ENCODE data around the gene SUSD4.

Gene SUSD4

GRCh38 chr1:223242382-223242955 lies 121.5 kb downstream of the SUSD4 start:
- Histone ChIP-seq H2BK5ac (ENCODE audit: low read length) (no peak overlapping the region), H3K18ac (ENCODE audit: low read length) (no peak overlapping the region), H3K4ac (ENCODE audit: low read length) (no peak overlapping the region), H2BK15ac (ENCODE audit: low read length) (no peak overlapping the region), H2AFZ (ENCODE audit: low read length) (no peak overlapping the region), H3K36me3 (replicated peaks in 1 of 2; ENCODE audit: control insufficient read depth in 2 of 2, insufficient read depth in 2 of 2, low read length in 2 of 2) (no peaks in the 10 kb centered on the region), H2BK120ac (ENCODE audit: low read depth, low read length) (no peak overlapping the region), H3K27me3 (ENCODE audit: control insufficient read depth in 3 of 3, insufficient read depth in 3 of 3, low read depth in 1 of 3, low read length in 3 of 3) (peaks cover 0 to 3% (median 0%) of the 10 kb centered on the region in 3 experiments), H3K9ac (ENCODE audit: low read depth, low read length, poor library complexity) (no peak overlapping the region), H3K79me1 (ENCODE audit: low read depth, low read length) (no peaks in the 10 kb centered on the region), H3K4me2 (ENCODE audit: insufficient read depth, low read length, poor library complexity, severe bottlenecking) (no peak overlapping the region), H4K91ac (ENCODE audit: low read depth, low read length, poor library complexity) (no peak overlapping the region), H2AK5ac (ENCODE audit: low read depth, low read length) (no peak overlapping the region), H3K4me3 (ENCODE audit: low read length in 2 of 2) (no peak overlapping the region), H3K4me1 (ENCODE audit: control insufficient read depth in 2 of 2, insufficient read depth in 1 of 2, low read depth in 1 of 2, low read length in 2 of 2) (peaks cover 0 to 2% of the 10 kb centered on the region in 2 donors), H3K14ac (ENCODE audit: low read length) (no peak overlapping the region), H3K23ac (ENCODE audit: low read depth, low read length, poor library complexity) (no peak overlapping the region), H2BK12ac (ENCODE audit: low read length) (no peak overlapping the region), H3K9me3 (replicated peaks in 1 of 2; ENCODE audit: control insufficient read depth in 2 of 2, insufficient read depth in 1 of 2, low read depth in 1 of 2, low read length in 2 of 2) (no peaks in the 10 kb centered on the region), H3K27ac (replicated peaks; ENCODE audit: low read length) (no peak overlapping the region), H4K8ac (ENCODE audit: low read depth, low read length) (no peak overlapping the region)
- WGBS, 2 donors (ENCODE audit: extremely low coverage in 2 of 2, insufficient read length in 2 of 2, insufficient replicate concordance in 1 of 2): no CpG with 5 or more reads among the region's 6 CpGs
- DNase-seq (ENCODE audit: low spot score): no peak

- no peak overlapping the region for H3K18ac ChIP-seq (ENCODE audit: low read length)
- no peak overlapping the region for H2AK5ac ChIP-seq (ENCODE audit: low read depth, low read length)
- H2BK5ac ChIP-seq (ENCODE audit: low read length): no peak overlapping the region
- no peak overlapping the region for H4K8ac ChIP-seq (ENCODE audit: low read depth, low read length)
- no CpG with 5 or more reads among the region's 2 CpGs for WGBS, 2 donors (ENCODE audit: extremely low coverage in 2 of 2, insufficient read length in 2 of 2, insufficient replicate concordance in 1 of 2)
- H3K36me3 ChIP-seq (replicated peaks in 1 of 2; ENCODE audit: control insufficient read depth in 2 of 2, insufficient read depth in 2 of 2, low read length in 2 of 2): no peaks in the 10 kb centered on the region
- no peak overlapping the region for H3K27ac ChIP-seq (replicated peaks; ENCODE audit: low read length)
- H3K4me3 ChIP-seq (ENCODE audit: low read length in 2 of 2): no peak overlapping the region
- H3K4me1 ChIP-seq (ENCODE audit: control insufficient read depth in 2 of 2, insufficient read depth in 1 of 2, low read depth in 1 of 2, low read length in 2 of 2): peaks cover 0 to 2% of the 10 kb centered on the region in 2 donors
- no peak overlapping the region for H3K4ac ChIP-seq (ENCODE audit: low read length)
- no peaks in the 10 kb centered on the region for H3K9me3 ChIP-seq (replicated peaks in 1 of 2; ENCODE audit: control insufficient read depth in 2 of 2, insufficient read depth in 1 of 2, low read depth in 1 of 2, low read length in 2 of 2)
- H3K9ac ChIP-seq (ENCODE audit: low read depth, low read length, poor library complexity): no peak overlapping the region
- no peak overlapping the region for H4K91ac ChIP-seq (ENCODE audit: low read depth, low read length, poor library complexity)
- no peak overlapping the region for H2BK15ac ChIP-seq (ENCODE audit: low read length)
- H2AFZ ChIP-seq (ENCODE audit: low read length): no peak overlapping the region
- no peak overlapping the region for H2BK12ac ChIP-seq (ENCODE audit: low read length)
- H3K14ac ChIP-seq (ENCODE audit: low read length): no peak overlapping the region
- no peaks in the 10 kb centered on the region for H3K27me3 ChIP-seq (ENCODE audit: control insufficient read depth in 3 of 3, insufficient read depth in 3 of 3, low read depth in 1 of 3, low read length in 3 of 3)
- H3K23ac ChIP-seq (ENCODE audit: low read depth, low read length, poor library complexity): no peak overlapping the region
- DNase-seq (ENCODE audit: low spot score): no peak
- H2BK120ac ChIP-seq (ENCODE audit: low read depth, low read length): no peak overlapping the region
- H3K79me1 ChIP-seq (ENCODE audit: low read depth, low read length): no peaks in the 10 kb centered on the region
- no peak overlapping the region for H3K4me2 ChIP-seq (ENCODE audit: insufficient read depth, low read length, poor library complexity, severe bottlenecking)
Observed at GRCh38 chr1:223240122-223240521, 123.9 kb downstream of the SUSD4 start.

- H4K8ac ChIP-seq (ENCODE audit: low read depth, low read length): no peak overlapping the region
- H3K36me3 ChIP-seq (replicated peaks in 1 of 2; ENCODE audit: control insufficient read depth in 2 of 2, insufficient read depth in 2 of 2, low read length in 2 of 2): no peaks in the 10 kb centered on the region
- H2AFZ ChIP-seq (ENCODE audit: low read length): no peak overlapping the region
- peaks cover 0 to 1% (median 0%) of the 10 kb centered on the region in 3 experiments for H3K27me3 ChIP-seq (ENCODE audit: control insufficient read depth in 3 of 3, insufficient read depth in 3 of 3, low read depth in 1 of 3, low read length in 3 of 3)
- WGBS, 2 donors (ENCODE audit: extremely low coverage in 2 of 2, insufficient read length in 2 of 2, insufficient replicate concordance in 1 of 2): no CpG with 5 or more reads among the region's 3 CpGs
- no peaks in the 10 kb centered on the region for H3K79me1 ChIP-seq (ENCODE audit: low read depth, low read length)
- H3K4ac ChIP-seq (ENCODE audit: low read length): no peak overlapping the region
- no peak overlapping the region for H3K27ac ChIP-seq (replicated peaks; ENCODE audit: low read length)
- no peak overlapping the region for H2BK12ac ChIP-seq (ENCODE audit: low read length)
- H3K23ac ChIP-seq (ENCODE audit: low read depth, low read length, poor library complexity): no peak overlapping the region
- no peak overlapping the region for H3K4me2 ChIP-seq (ENCODE audit: insufficient read depth, low read length, poor library complexity, severe bottlenecking)
- no peak for DNase-seq (ENCODE audit: low spot score)
- H2BK5ac ChIP-seq (ENCODE audit: low read length): no peak overlapping the region
- H3K9me3 ChIP-seq (replicated peaks in 1 of 2; ENCODE audit: control insufficient read depth in 2 of 2, insufficient read depth in 1 of 2, low read depth in 1 of 2, low read length in 2 of 2): no peaks in the 10 kb centered on the region
- H2AK5ac ChIP-seq (ENCODE audit: low read depth, low read length): no peak overlapping the region
- no peaks in the 10 kb centered on the region for H3K4me1 ChIP-seq (ENCODE audit: control insufficient read depth in 2 of 2, insufficient read depth in 1 of 2, low read depth in 1 of 2, low read length in 2 of 2)
- H4K91ac ChIP-seq (ENCODE audit: low read depth, low read length, poor library complexity): no peak overlapping the region
- H3K14ac ChIP-seq (ENCODE audit: low read length): no peak overlapping the region
- H3K9ac ChIP-seq (ENCODE audit: low read depth, low read length, poor library complexity): no peak overlapping the region
- no peak overlapping the region for H2BK15ac ChIP-seq (ENCODE audit: low read length)
- H3K18ac ChIP-seq (ENCODE audit: low read length): no peak overlapping the region
- H3K4me3 ChIP-seq (ENCODE audit: low read length in 2 of 2): no peak overlapping the region
- H2BK120ac ChIP-seq (ENCODE audit: low read depth, low read length): no peak overlapping the region
Observed at GRCh38 chr1:223235091-223235490, 128.9 kb downstream of the SUSD4 start.

GRCh38 chr1:223234534-223234933 lies 129.4 kb downstream of the SUSD4 start:
- no peak overlapping the region for H2BK120ac ChIP-seq (ENCODE audit: low read depth, low read length)
- no peak overlapping the region for H4K91ac ChIP-seq (ENCODE audit: low read depth, low read length, poor library complexity)
- H3K4me2 ChIP-seq (ENCODE audit: insufficient read depth, low read length, poor library complexity, severe bottlenecking): no peak overlapping the region
- no peak overlapping the region for H3K27ac ChIP-seq (replicated peaks; ENCODE audit: low read length)
- H3K27me3 ChIP-seq (ENCODE audit: control insufficient read depth in 3 of 3, insufficient read depth in 3 of 3, low read depth in 1 of 3, low read length in 3 of 3): peaks cover 0 to 1% (median 0%) of the 10 kb centered on the region in 3 experiments
- H2BK12ac ChIP-seq (ENCODE audit: low read length): no peak overlapping the region
- H3K36me3 ChIP-seq (replicated peaks in 1 of 2; ENCODE audit: control insufficient read depth in 2 of 2, insufficient read depth in 2 of 2, low read length in 2 of 2): no peaks in the 10 kb centered on the region
- H2AK5ac ChIP-seq (ENCODE audit: low read depth, low read length): no peak overlapping the region
- WGBS, 2 donors (ENCODE audit: extremely low coverage in 2 of 2, insufficient read length in 2 of 2, insufficient replicate concordance in 1 of 2): no CpG with 5 or more reads among the region's 5 CpGs
- no peak for DNase-seq (ENCODE audit: low spot score)
- H3K18ac ChIP-seq (ENCODE audit: low read length): no peak overlapping the region
- no peak overlapping the region for H3K4ac ChIP-seq (ENCODE audit: low read length)
- no peak overlapping the region for H2BK5ac ChIP-seq (ENCODE audit: low read length)
- H3K9ac ChIP-seq (ENCODE audit: low read depth, low read length, poor library complexity): no peak overlapping the region
- H2BK15ac ChIP-seq (ENCODE audit: low read length): no peak overlapping the region
- H4K8ac ChIP-seq (ENCODE audit: low read depth, low read length): no peak overlapping the region
- H3K14ac ChIP-seq (ENCODE audit: low read length): no peak overlapping the region
- no peak overlapping the region for H2AFZ ChIP-seq (ENCODE audit: low read length)
- H3K9me3 ChIP-seq (replicated peaks in 1 of 2; ENCODE audit: control insufficient read depth in 2 of 2, insufficient read depth in 1 of 2, low read depth in 1 of 2, low read length in 2 of 2): no peaks in the 10 kb centered on the region
- H3K4me3 ChIP-seq (ENCODE audit: low read length in 2 of 2): no peak overlapping the region
- no peaks in the 10 kb centered on the region for H3K79me1 ChIP-seq (ENCODE audit: low read depth, low read length)
- no peak overlapping the region for H3K23ac ChIP-seq (ENCODE audit: low read depth, low read length, poor library complexity)
- no peaks in the 10 kb centered on the region for H3K4me1 ChIP-seq (ENCODE audit: control insufficient read depth in 2 of 2, insufficient read depth in 1 of 2, low read depth in 1 of 2, low read length in 2 of 2)

Data from neuronal stem cell (in vitro differentiated cells).